Gastroesophageal sphincter (tissue), 3 donors: ENCODE measurements around the gene SHISA9.

Source experiments
- POLR2A ChIP-seq, 2 donors: fragments of 450-650 bp; IDR thresholded peaks; one replicate each; pipeline ENCODE4 v1.6.1; 2017; ENCODE audit warnings: antibody characterized with exemption in 2 of 2, mild to moderate bottlenecking in 2 of 2, moderate library complexity in 1 of 2
- POLR2AphosphoS5 ChIP-seq: sonication (generic); formaldehyde crosslinking; IDR thresholded peaks from one replicate; pipeline ENCODE4 v1.6.1; 2017; ENCODE audit warnings: antibody characterized with exemption
- TF ChIP-seq, protein P1 (sequence below), 4 experiments: fragments of 200-600 bp in 2 of 4; fragments of 450-650 bp in 2 of 4; sonication (generic) in 1 of 4; IDR thresholded peaks; one replicate each; pipeline ENCODE4 v1.5.1; 2017 to 2019; ENCODE audit warnings: antibody characterized with exemption in 4 of 4, mild to moderate bottlenecking in 2 of 4, moderate library complexity in 2 of 4

DNA sequence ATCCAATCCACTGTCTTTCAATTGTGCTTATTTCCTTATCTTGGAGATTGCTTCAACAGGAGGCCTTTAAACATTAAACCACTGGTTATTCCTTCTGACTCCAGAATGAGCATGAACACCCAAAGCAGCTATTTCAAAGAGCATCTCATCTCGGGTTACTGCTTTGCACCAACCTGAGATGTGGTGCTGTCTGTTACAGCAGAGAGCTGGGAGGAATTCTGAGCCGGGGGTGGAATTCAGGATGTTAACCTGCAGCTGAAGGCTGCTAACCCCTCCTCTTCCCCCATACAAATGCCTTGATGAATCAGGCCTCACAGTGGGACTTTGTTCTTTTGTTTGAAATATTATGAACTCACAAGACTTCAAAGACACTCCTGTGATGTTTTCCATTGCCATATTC is 113.1 kb downstream of the SHISA9 start:
- TF ChIP-seq, protein P1, sequence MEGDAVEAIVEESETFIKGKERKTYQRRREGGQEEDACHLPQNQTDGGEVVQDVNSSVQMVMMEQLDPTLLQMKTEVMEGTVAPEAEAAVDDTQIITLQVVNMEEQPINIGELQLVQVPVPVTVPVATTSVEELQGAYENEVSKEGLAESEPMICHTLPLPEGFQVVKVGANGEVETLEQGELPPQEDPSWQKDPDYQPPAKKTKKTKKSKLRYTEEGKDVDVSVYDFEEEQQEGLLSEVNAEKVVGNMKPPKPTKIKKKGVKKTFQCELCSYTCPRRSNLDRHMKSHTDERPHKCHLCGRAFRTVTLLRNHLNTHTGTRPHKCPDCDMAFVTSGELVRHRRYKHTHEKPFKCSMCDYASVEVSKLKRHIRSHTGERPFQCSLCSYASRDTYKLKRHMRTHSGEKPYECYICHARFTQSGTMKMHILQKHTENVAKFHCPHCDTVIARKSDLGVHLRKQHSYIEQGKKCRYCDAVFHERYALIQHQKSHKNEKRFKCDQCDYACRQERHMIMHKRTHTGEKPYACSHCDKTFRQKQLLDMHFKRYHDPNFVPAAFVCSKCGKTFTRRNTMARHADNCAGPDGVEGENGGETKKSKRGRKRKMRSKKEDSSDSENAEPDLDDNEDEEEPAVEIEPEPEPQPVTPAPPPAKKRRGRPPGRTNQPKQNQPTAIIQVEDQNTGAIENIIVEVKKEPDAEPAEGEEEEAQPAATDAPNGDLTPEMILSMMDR (IDR thresholded peaks at IDR 0.05) = no peak
- TF ChIP-seq POLR2AphosphoS5 (no peak), POLR2A (IDR thresholded peaks at IDR 0.05) (no peak)
